Measurements from ENCODE around the gene RAPGEF5. TPM values are rescaled to one million over a fixed set of nuclear protein-coding genes. Genes with fewer than 3 reads are reported as not detected.

The RAPGEF5 gene
- polyA plus RNA-seq, 1 of the 3 experiments (the other 2 are of a cell fraction), result 1.2 TPM

- H3K4me3 ChIP-seq (ENCODE audit: low read depth in 2 of 2, low read length in 1 of 2), result no peak overlapping the region
- H3K36me3 ChIP-seq (replicated peaks in 1 of 2; ENCODE audit: control insufficient read depth in 1 of 2, insufficient read depth in 2 of 2, low read length in 1 of 2), result peaks cover 0 to 4% of the 10 kb centered on the region in 2 experiments
- H3K79me2 ChIP-seq (ENCODE audit: insufficient read depth), result no peaks in the 10 kb centered on the region
- DNase-seq, result no peak
- H3K27ac ChIP-seq (ENCODE audit: low read depth in 2 of 2, low read length in 1 of 2), result peak overlapping the region; percentile 8 to 68; a peak in 3 of 4 replicates
- WGBS (ENCODE audit: low lambda C conversion rate), result 48% methylated on average over 7 of the region's 7 CpGs
- peak overlapping the region; percentile 56 for H3K4me2 ChIP-seq
- peaks cover 2 to 22% of the 10 kb centered on the region in 2 experiments for H3K4me1 ChIP-seq (ENCODE audit: control insufficient read depth in 1 of 2, insufficient read depth in 2 of 2, low read depth in 1 of 2, low read length in 1 of 2)
- H3K9me2 ChIP-seq, result no peaks in the 10 kb centered on the region
- no peak overlapping the region for H3K9ac ChIP-seq
- no peaks in the 10 kb centered on the region for H3K27me3 ChIP-seq (ENCODE audit: insufficient read depth)
- H2AFZ ChIP-seq (ENCODE audit: low read depth), result peak overlapping the region; percentile 60; the same call in 1 of the 2 replicates
- ChIA-PET POLR2A (no interaction called here), CTCF (interaction anchor here (1.2 to 1.5 kb wide), 2 partner anchors 13 to 26 kb away, joined by 3 read pairs; no protein-coding TSS in a partner anchor)
- no peaks in the 10 kb centered on the region for H3K9me3 ChIP-seq
- TF ChIP-seq JUND (IDR thresholded peaks at IDR 0.05), result peak; percentile 31; the same call in 1 of the 2 replicates
- 0 out of 2 replicates have a peak, but pooled peaks have one; percentile 17 for TF ChIP-seq YY1 (IDR thresholded peaks at IDR 0.05; ENCODE audit: low read depth)
- no peak for TF ChIP-seq GATA2 (CRISPR knock-in tag; IDR thresholded peaks at IDR 0.05)
- TF ChIP-seq MEF2A (IDR thresholded peaks at IDR 0.05; ENCODE audit: borderline replicate concordance, low read depth), result no peak
- TF ChIP-seq EP300 (IDR thresholded peaks at IDR 0.05; ENCODE audit: borderline replicate concordance in 1 of 2, low read depth in 1 of 2, low read length in 1 of 2), result 0 out of 4 replicates have a peak, but pooled peaks of 1 of the 2 experiments have one; percentile 26
- TF ChIP-seq FOSL2 (IDR thresholded peaks at IDR 0.05; ENCODE audit: borderline replicate concordance, low read depth), result peak; percentile 42; the same call in 1 of the 2 replicates
- TF ChIP-seq, protein P1, sequence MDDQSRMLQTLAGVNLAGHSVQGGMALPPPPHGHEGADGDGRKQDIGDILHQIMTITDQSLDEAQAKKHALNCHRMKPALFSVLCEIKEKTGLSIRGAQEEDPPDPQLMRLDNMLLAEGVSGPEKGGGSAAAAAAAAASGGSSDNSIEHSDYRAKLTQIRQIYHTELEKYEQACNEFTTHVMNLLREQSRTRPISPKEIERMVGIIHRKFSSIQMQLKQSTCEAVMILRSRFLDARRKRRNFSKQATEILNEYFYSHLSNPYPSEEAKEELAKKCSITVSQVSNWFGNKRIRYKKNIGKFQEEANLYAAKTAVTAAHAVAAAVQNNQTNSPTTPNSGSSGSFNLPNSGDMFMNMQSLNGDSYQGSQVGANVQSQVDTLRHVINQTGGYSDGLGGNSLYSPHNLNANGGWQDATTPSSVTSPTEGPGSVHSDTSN (IDR thresholded peaks at IDR 0.05), result peak; percentile 53; the same call in 1 of the 2 replicates
- TF ChIP-seq TCF12 (IDR thresholded peaks at IDR 0.05), result peak; percentile 24; the same call in 1 of the 2 replicates
- H3F3A ChIP-seq (replicated peaks; ENCODE audit: insufficient read depth), result peaks cover 11% of the 10 kb centered on the region
- H4K20me1 ChIP-seq (ENCODE audit: insufficient read depth), result no peaks in the 10 kb centered on the region
These were observed 37.2 kb downstream of the RAPGEF5 start for GRCh38 chr7:22319424-22320403.

GRCh38 chr7:22318376-22318775, 38.6 kb downstream of the RAPGEF5 start:
- CTCF ChIA-PET, result interaction anchor here (1.0 to 1.9 kb wide), 4 partner anchors 10 to 208 kb away, joined by 3 to 7 read pairs (median 3); no protein-coding TSS in a partner anchor
- no peak overlapping the region for H3K9ac ChIP-seq
- TF ChIP-seq USF1 (IDR thresholded peaks at IDR 0.05; ENCODE audit: borderline replicate concordance, low read depth) (no peak), TEAD4 (IDR thresholded peaks at IDR 0.05; ENCODE audit: borderline replicate concordance, insufficient read depth) (no peak), RAD21 (IDR thresholded peaks at IDR 0.05; ENCODE audit: low read length) (no peak), RXRA (IDR thresholded peaks at IDR 0.05; ENCODE audit: borderline replicate concordance, low read depth) (no peak), CHD2 (IDR thresholded peaks at IDR 0.05; ENCODE audit: low read length, partially characterized antibody) (no peak), RCOR1 (IDR thresholded peaks at IDR 0.05; ENCODE audit: low read length) (no peak), NFIC (IDR thresholded peaks at IDR 0.05; ENCODE audit: borderline replicate concordance) (no peak), FOSL2 (IDR thresholded peaks at IDR 0.05; ENCODE audit: borderline replicate concordance, low read depth) (no peak), NRF1 (IDR thresholded peaks at IDR 0.05; ENCODE audit: low read depth, low read length) (no peak), GABPA (IDR thresholded peaks at IDR 0.05; ENCODE audit: low read depth) (no peak), SIN3A (IDR thresholded peaks at IDR 0.05; ENCODE audit: borderline replicate concordance, low read depth, low read length) (no peak)
- TF ChIP-seq, protein P2, sequence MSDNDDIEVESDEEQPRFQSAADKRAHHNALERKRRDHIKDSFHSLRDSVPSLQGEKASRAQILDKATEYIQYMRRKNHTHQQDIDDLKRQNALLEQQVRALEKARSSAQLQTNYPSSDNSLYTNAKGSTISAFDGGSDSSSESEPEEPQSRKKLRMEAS (IDR thresholded peaks at IDR 0.05; ENCODE audit: low read depth), result no peak
- TF ChIP-seq, protein P1 (IDR thresholded peaks at IDR 0.05), result no peak

More at GRCh38 chr7:22318376-22318775, 38.6 kb downstream of the RAPGEF5 start:
- H3K9me3 ChIP-seq, result no peaks in the 10 kb centered on the region
- H3K27ac ChIP-seq (ENCODE audit: low read depth in 2 of 2, low read length in 1 of 2), result no peak overlapping the region
- no peaks in the 10 kb centered on the region for H3K27me3 ChIP-seq (ENCODE audit: insufficient read depth)
- H3K36me3 ChIP-seq (replicated peaks in 1 of 2; ENCODE audit: control insufficient read depth in 1 of 2, insufficient read depth in 2 of 2, low read length in 1 of 2), result peaks cover 0 to 13% of the 10 kb centered on the region in 2 experiments
- no peak overlapping the region for H3K4me3 ChIP-seq (ENCODE audit: low read depth in 2 of 2, low read length in 1 of 2)
- H3K4me1 ChIP-seq (ENCODE audit: control insufficient read depth in 1 of 2, insufficient read depth in 2 of 2, low read depth in 1 of 2, low read length in 1 of 2), result peaks cover 2 to 22% of the 10 kb centered on the region in 2 experiments
- DNase-seq, result no peak
- no peak overlapping the region for H3K4me2 ChIP-seq
- no peaks in the 10 kb centered on the region for H4K20me1 ChIP-seq (ENCODE audit: insufficient read depth)
- POLR2A ChIA-PET, result no interaction called here
- no peak overlapping the region for H2AFZ ChIP-seq (ENCODE audit: low read depth)
- H3K9me2 ChIP-seq, result no peaks in the 10 kb centered on the region
- no peaks in the 10 kb centered on the region for H3K79me2 ChIP-seq (ENCODE audit: insufficient read depth)
- 71% methylated on average over 4 of the region's 4 CpGs for WGBS (ENCODE audit: low lambda C conversion rate)
- H3F3A ChIP-seq (replicated peaks; ENCODE audit: insufficient read depth), result peaks cover 11% of the 10 kb centered on the region
